ENCODE measurements around the gene EPB41L2. TPM values are rescaled to one million over a fixed set of nuclear protein-coding genes. Genes with fewer than 3 reads are reported as not detected.
A peak's percentile ranks its signal among the peaks of the same experiment; 100 is the strongest.

Gene EPB41L2
- total RNA-seq, 4 donors from 2014 or later, result 46.1 to 258 (median 88.3) TPM

GRCh38 chr6:130843575-130844320 is 219.3 kb downstream of the EPB41L2 start:
- no peaks in the 10 kb centered on the region for H3K4me1 ChIP-seq
- TF ChIP-seq POLR2A (IDR thresholded peaks at IDR 0.05) (no peak), CTCF (IDR thresholded peaks at IDR 0.05) (peak in 4 of 6 experiments; percentile 31 to 87 (median 77))
- peaks cover 0 to 5% (median 0%) of the 10 kb centered on the region in 3 donors for H3K36me3 ChIP-seq
- DNase-seq, result no peak
- no peaks in the 10 kb centered on the region for H3K27me3 ChIP-seq
- no peaks in the 10 kb centered on the region for H3K9me3 ChIP-seq
- H3K27ac ChIP-seq, result no peak overlapping the region
- no peak overlapping the region for H3K4me3 ChIP-seq

DNA sequence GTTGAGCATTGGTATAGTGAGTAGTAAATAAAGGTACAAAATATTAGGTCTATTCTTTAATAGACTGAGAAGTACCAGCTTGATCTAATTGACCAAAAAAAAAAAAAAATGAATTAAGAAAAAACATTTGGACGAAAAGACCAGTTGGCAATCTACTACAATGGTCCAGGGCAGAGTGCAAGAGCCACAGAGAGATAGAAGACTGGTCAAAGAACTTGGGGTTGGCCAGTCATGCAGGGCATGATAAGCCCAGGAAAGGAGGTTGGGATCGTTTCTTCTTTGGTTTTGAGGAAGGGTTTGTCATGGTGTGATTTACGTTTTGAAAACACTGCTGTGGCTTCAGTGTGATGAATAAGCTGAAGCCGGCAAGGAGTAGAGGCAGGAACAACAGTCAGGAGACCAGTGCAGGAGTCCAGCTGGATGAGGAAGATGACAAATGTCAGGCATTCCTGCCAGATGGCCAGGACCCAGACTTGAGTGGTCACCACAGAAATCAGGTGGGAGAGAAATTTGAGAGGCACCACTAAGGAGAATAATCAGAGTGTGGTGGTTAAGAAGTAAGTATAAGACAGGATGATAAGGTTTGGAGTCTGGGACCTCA is 221.8 kb downstream of the EPB41L2 start:
- Histone ChIP-seq H3K27me3 (no peaks in the 10 kb centered on the region), H3K36me3 (peaks cover 0 to 5% (median 0%) of the 10 kb centered on the region in 3 donors), H3K9me3 (no peaks in the 10 kb centered on the region), H3K27ac (no peak overlapping the region), H3K4me3 (no peak overlapping the region), H3K4me1 (no peaks in the 10 kb centered on the region)
- no peak for DNase-seq
- TF ChIP-seq POLR2A (IDR thresholded peaks at IDR 0.05) (no peak), CTCF (IDR thresholded peaks at IDR 0.05) (no peak)

DNA sequence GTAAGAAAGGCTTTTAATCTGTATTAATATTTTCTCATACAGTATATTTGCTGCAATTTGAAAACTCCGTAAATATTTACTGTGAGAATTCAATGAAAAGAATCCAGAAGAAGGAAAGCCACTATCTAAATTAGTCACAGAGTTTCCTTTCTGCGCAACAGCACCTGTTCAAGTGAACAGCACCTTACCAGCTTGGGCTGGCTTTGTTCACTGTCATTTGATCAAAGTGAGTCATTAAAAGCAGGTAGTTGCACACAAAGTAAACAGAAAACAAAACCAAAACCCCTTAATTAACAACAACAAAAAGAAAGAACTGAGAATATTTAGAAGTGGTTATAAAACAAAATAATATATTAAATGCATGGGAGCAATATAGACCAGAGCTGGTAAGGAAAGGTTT is 223.0 kb downstream of the EPB41L2 start:
- Histone ChIP-seq H3K36me3 (peaks cover 0 to 5% (median 0%) of the 10 kb centered on the region in 3 donors), H3K9me3 (no peaks in the 10 kb centered on the region), H3K4me3 (no peak overlapping the region), H3K4me1 (no peaks in the 10 kb centered on the region), H3K27ac (no peak overlapping the region), H3K27me3 (no peaks in the 10 kb centered on the region)
- TF ChIP-seq POLR2A (IDR thresholded peaks at IDR 0.05), result no peak
- TF ChIP-seq CTCF (IDR thresholded peaks at IDR 0.05), result no peak
- no peak for DNase-seq

GRCh38 chr6:130839379-130839778 is 223.7 kb downstream of the EPB41L2 start:
- H3K9me3 ChIP-seq, result no peaks in the 10 kb centered on the region
- peaks cover 0 to 5% (median 0%) of the 10 kb centered on the region in 3 donors for H3K36me3 ChIP-seq
- TF ChIP-seq CTCF (IDR thresholded peaks at IDR 0.05) (no peak), POLR2A (IDR thresholded peaks at IDR 0.05) (no peak)
- no peak overlapping the region for H3K4me3 ChIP-seq
- H3K27me3 ChIP-seq, result no peaks in the 10 kb centered on the region
- no peaks in the 10 kb centered on the region for H3K4me1 ChIP-seq
- no peak for DNase-seq
- H3K27ac ChIP-seq, result no peak overlapping the region

- Histone ChIP-seq H3K9me3 (no peaks in the 10 kb centered on the region), H3K27ac (no peak overlapping the region), H3K4me3 (no peak overlapping the region), H3K4me1 (no peaks in the 10 kb centered on the region), H3K27me3 (no peaks in the 10 kb centered on the region), H3K36me3 (peaks cover 0 to 5% (median 0%) of the 10 kb centered on the region in 3 donors)
- no peak for DNase-seq
- TF ChIP-seq POLR2A (IDR thresholded peaks at IDR 0.05), result no peak
- TF ChIP-seq CTCF (IDR thresholded peaks at IDR 0.05), result no peak
These were observed 224.1 kb downstream of the EPB41L2 start for GRCh38 chr6:130838951-130839350.

Measured in Peyer's patch (tissue), 4 donors.